Neural progenitor cell (in vitro differentiated cells): ENCODE results near the gene PSORS1C2.

Experiments used
- EZH2 ChIP-seq: fragments of 200-600 bp; sonication (generic); IDR thresholded peaks from 2 replicates; pipeline ENCODE4 v1.6.1; 2017; ENCODE audit warnings: antibody characterized with exemption, mild to moderate bottlenecking, moderate library complexity
- EZH2phosphoT487 ChIP-seq: fragments of 200-600 bp; sonication (generic); IDR thresholded peaks from 2 replicates; pipeline ENCODE4 v1.6.1; 2017; ENCODE audit warnings: antibody characterized with exemption
- TF ChIP-seq, protein P1 (sequence below): fragments of 200-600 bp; sonication (generic); IDR thresholded peaks from 2 replicates; pipeline ENCODE4 v1.5.1; 2017; ENCODE audit warnings: antibody characterized with exemption, mild to moderate bottlenecking

DNA sequence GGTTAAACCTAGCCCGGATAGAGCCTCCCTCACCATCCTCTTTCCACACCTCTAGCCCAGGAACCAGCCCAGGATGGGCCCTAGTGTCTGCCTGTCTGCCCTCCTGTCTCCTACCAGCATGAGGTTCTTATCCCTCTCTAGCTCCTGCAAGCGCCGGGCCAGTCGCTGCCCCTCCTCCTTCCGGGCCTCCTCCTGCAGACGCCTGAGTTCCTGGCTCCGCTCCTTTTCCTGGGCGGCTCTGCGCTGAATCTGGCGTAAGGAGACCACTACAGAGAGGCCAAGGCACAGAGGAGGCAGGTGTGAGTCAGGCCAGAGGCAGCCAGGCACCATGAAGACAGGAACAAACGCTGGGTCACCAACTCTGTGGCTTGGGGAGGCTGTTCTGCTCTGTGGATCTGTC is 4.3 kb upstream of the PSORS1C2 start:
- TF ChIP-seq, protein P1, sequence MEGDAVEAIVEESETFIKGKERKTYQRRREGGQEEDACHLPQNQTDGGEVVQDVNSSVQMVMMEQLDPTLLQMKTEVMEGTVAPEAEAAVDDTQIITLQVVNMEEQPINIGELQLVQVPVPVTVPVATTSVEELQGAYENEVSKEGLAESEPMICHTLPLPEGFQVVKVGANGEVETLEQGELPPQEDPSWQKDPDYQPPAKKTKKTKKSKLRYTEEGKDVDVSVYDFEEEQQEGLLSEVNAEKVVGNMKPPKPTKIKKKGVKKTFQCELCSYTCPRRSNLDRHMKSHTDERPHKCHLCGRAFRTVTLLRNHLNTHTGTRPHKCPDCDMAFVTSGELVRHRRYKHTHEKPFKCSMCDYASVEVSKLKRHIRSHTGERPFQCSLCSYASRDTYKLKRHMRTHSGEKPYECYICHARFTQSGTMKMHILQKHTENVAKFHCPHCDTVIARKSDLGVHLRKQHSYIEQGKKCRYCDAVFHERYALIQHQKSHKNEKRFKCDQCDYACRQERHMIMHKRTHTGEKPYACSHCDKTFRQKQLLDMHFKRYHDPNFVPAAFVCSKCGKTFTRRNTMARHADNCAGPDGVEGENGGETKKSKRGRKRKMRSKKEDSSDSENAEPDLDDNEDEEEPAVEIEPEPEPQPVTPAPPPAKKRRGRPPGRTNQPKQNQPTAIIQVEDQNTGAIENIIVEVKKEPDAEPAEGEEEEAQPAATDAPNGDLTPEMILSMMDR = no peak
- TF ChIP-seq EZH2 (no peak), EZH2phosphoT487 (no peak)
